NCI-H82 treated with DMSO at 0.1 percent for 48 hours (cell line): ENCODE measurements around the gene SLC22A23.

Source experiments
- DNase-seq: peaks from one replicate; lab custom pipeline; 2025; ENCODE audit not compliant: unreplicated experiment; lab: John Stamatoyannopoulos, UW

Gene SLC22A23

GRCh38 chr6:3406891-3407809, 49.7 kb downstream of the SLC22A23 start:
- DNase-seq = no peak

GRCh38 chr6:3406362-3406821, 50.5 kb downstream of the SLC22A23 start:
- no peak for DNase-seq

- no peak for DNase-seq
These were observed 51.2 kb downstream of the SLC22A23 start for GRCh38 chr6:3405679-3406078.

GRCh38 chr6:3405182-3405518, 51.7 kb downstream of the SLC22A23 start:
- no peak for DNase-seq

- DNase-seq = peak; percentile 63
These were observed 53.3 kb downstream of the SLC22A23 start for GRCh38 chr6:3403238-3404173.

GRCh38 chr6:3402310-3403237, 54.3 kb downstream of the SLC22A23 start:
- DNase-seq = no peak

- no peak for DNase-seq
These were observed 56.7 kb downstream of the SLC22A23 start for GRCh38 chr6:3400162-3400561.

- DNase-seq = no peak
These were observed 57.8 kb downstream of the SLC22A23 start for GRCh38 chr6:3398755-3399696.

GRCh38 chr6:3398165-3398562, 58.7 kb downstream of the SLC22A23 start:
- no peak for DNase-seq

- no peak for DNase-seq
These were observed 59.4 kb downstream of the SLC22A23 start for GRCh38 chr6:3397229-3398164.

GRCh38 chr6:3396503-3397180, 60.2 kb downstream of the SLC22A23 start:
- DNase-seq = no peak

GRCh38 chr6:3394671-3395070, 62.2 kb downstream of the SLC22A23 start:
- DNase-seq = no peak

GRCh38 chr6:3393836-3394202, 63.0 kb downstream of the SLC22A23 start:
- DNase-seq = no peak

- DNase-seq = no peak
These were observed 63.7 kb downstream of the SLC22A23 start for GRCh38 chr6:3392930-3393835.

- DNase-seq = no peak
These were observed 64.9 kb downstream of the SLC22A23 start for GRCh38 chr6:3391902-3392458.

GRCh38 chr6:3390698-3391097, 66.2 kb downstream of the SLC22A23 start:
- no peak for DNase-seq
